Fibroblast of villous mesenchyme (primary cell): Measurements from ENCODE around the gene TFG. TPM values are rescaled to one million over a fixed set of nuclear protein-coding genes. Genes with fewer than 3 reads are reported as not detected.
A peak's percentile ranks its signal among the peaks of the same experiment; 100 is the strongest.

Experiments used
- DNase-seq: peaks from one replicate; pipeline ENCODE4 v3.0.0-alpha.2; 2010; ENCODE audit warnings: low read depth
- H3K4me3 ChIP-seq: 2 replicates; pipeline ENCODE4 v1.5.1; 2011; ENCODE audit warnings: low read depth, mild to moderate bottlenecking, low read length
- total RNA-seq: library from RNA; depleted of rRNA; stranded (reverse); fragments of >200 nt; gene quantifications from 2 replicates; pipeline ENCODE4 v1.2.3, GENCODE V29; 2012
- TF ChIP-seq, protein P1 (sequence below): IDR thresholded peaks from 2 replicates; pipeline ENCODE4 v1.5.1; 2012; ENCODE audit warnings: low read depth, mild to moderate bottlenecking, low read length; ENCODE audit not compliant: insufficient read depth

TFG gene
- total RNA-seq, 1 donor = 127 TPM

DNA sequence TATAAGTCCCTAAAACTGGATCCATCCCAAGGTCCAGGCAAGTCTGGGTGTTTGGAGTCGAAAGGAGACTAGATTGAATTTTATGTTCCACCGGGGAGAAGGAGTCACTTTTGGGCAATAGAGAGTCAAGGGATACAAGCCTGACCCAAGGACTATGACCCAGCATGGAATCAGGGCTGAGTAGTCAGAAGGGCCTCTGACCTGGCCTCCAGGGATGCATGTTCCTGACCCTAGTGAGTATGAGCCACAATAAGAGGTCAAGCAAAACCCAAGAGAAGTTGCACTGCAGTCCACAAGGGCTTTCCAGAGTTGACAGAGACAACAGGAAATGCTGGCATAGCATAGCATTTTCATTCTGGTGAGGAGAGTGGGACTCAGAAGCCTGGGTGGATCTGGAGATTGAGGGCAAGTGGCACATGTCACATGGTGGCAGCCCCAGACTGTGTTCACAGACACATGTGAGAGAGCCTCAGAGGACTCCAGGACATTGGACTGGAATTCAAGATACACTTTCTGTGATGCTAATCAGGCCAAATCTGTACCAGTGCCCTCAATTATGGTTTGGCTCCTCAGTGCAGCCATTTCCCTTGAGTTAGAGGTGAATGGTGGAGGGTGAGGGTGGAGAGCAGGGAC, 66.9 kb downstream of the TFG start:
- TF ChIP-seq, protein P1, sequence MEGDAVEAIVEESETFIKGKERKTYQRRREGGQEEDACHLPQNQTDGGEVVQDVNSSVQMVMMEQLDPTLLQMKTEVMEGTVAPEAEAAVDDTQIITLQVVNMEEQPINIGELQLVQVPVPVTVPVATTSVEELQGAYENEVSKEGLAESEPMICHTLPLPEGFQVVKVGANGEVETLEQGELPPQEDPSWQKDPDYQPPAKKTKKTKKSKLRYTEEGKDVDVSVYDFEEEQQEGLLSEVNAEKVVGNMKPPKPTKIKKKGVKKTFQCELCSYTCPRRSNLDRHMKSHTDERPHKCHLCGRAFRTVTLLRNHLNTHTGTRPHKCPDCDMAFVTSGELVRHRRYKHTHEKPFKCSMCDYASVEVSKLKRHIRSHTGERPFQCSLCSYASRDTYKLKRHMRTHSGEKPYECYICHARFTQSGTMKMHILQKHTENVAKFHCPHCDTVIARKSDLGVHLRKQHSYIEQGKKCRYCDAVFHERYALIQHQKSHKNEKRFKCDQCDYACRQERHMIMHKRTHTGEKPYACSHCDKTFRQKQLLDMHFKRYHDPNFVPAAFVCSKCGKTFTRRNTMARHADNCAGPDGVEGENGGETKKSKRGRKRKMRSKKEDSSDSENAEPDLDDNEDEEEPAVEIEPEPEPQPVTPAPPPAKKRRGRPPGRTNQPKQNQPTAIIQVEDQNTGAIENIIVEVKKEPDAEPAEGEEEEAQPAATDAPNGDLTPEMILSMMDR = no peak
- no peak for DNase-seq
- H3K4me3 ChIP-seq = no peak overlapping the region

DNA sequence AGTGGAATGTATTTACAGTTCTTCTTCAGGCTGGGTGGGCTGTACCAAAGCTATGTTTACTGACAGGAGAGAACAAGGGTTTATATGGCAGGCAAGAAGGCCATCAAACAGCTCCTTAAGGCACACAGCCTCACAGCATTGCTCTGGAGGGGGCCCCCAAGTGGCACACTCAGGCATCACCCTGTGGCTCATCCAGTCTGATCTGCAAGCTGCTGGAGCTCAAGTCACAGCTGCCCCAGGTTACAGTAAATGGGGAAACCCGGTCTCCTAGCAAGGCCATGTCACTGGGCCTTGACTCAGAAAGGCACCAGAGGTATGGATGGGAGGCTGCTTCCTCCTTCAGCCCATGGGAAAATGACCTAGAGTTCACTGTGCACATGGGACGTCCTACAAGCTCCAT, 67.5 kb downstream of the TFG start:
- peak; percentile 33 for DNase-seq
- TF ChIP-seq, protein P1 = peak; percentile 18
- H3K4me3 ChIP-seq = no peak overlapping the region

DNA sequence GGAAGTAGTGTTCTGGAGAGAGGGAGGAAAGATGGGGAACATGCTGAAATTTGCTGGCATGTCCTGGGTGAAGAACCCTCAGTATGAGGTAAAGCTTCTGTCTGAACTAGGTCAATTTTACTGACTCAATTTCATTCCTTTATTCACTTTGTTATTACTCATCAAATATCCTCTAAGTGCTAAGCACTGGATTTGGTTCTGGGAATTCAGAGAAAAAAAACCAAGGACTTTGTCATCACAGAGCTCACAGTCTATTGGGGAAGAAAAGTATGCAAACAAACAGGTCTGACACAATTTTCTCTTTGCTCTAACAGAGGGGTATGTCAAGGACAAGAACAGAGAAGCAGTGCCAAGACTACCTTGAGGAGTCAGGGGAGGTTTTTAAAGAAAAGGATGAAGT, 68.0 kb downstream of the TFG start:
- TF ChIP-seq, protein P1 = no peak
- DNase-seq = peak; percentile 42
- H3K4me3 ChIP-seq = no peak overlapping the region

- TF ChIP-seq, protein P1 = no peak
- DNase-seq = no peak
- no peak overlapping the region for H3K4me3 ChIP-seq
Measured at GRCh38 chr3:100779480-100779879, 70.2 kb downstream of the TFG start.

DNA sequence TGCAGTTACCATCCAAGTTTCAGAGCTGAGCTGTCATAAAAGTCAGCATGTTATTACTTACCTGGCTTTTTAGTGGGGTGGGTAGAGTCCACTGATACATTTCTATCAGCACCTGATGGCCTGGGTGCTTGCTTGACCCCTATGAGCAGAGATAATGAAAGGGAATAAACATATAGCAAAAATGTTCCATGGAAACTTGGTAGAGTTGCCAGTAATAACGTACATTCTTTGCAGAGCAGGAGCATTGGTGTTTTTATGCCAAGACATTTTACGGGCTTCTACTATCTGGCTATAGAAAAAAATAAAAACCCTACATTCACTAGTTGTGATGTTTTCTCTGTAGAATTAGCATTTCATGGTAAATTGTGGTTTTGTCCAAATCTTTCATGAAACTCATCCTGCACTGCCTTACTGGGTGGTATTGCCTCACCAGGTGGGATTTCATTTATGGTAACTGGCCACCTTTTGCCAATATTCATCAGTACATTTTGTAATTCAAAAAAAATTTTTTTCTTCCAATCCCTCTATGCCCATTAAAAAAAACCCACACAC, 70.9 kb downstream of the TFG start:
- no peak for DNase-seq
- no peak overlapping the region for H3K4me3 ChIP-seq
- TF ChIP-seq, protein P1 = no peak

- TF ChIP-seq, protein P1 = no peak
- no peak for DNase-seq
- H3K4me3 ChIP-seq = no peak overlapping the region
Measured at GRCh38 chr3:100781301-100781700, 72.0 kb downstream of the TFG start.

- H3K4me3 ChIP-seq = no peak overlapping the region
- no peak for DNase-seq
Measured at GRCh38 chr3:100782348-100782747, 73.1 kb downstream of the TFG start.

More at GRCh38 chr3:100782348-100782747, 73.1 kb downstream of the TFG start:
- TF ChIP-seq, protein P1 = no peak
